ENCODE results near the gene RIPOR3.

DNA sequence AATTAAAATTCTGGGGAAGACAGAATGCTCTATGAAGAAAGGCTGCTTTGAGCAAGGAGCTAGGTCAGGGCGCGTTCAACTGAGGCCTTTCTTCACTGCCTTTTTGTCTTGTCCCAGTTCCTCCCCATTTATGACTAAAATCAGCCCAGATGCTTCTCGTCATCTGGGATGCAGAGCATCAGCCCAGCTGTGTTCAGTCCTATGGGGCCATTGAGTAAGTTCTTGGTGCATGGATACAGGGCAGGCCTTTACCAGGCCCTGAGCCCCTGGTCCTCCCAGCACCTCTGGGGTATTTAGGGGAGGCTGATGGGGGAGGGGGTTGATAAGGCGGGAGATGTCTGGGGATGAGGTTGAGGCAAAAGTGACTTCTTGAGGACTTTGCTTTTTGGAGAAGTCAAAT is 125.5 kb downstream of the RIPOR3 start:
- no peak for TF ChIP-seq CTCF (optimal IDR thresholded peaks at IDR 0.05 in 1 of 3, IDR thresholded peaks at IDR 0.05 in 1 of 3, conservative IDR thresholded peaks at IDR 0.05 in 1 of 3; ENCODE audit: extremely low read depth in 1 of 3, insufficient read depth in 2 of 3, low read length in 3 of 3)
- no peak for TF ChIP-seq EZH2 (IDR thresholded peaks at IDR 0.05; ENCODE audit: low read length)
